Daoy (cell line): ENCODE results near the gene FCN3. TPM values are rescaled to one million over a fixed set of nuclear protein-coding genes. Genes with fewer than 3 reads are reported as not detected.
A peak's percentile ranks its signal among the peaks of the same experiment; 100 is the strongest.

ENCODE experiments used
- DNase-seq: peaks from one replicate; pipeline ENCODE4 v3.0.0-alpha.2; 2015; ENCODE audit warnings: low read depth
- total RNA-seq: library from RNA; depleted of rRNA; stranded (reverse); fragments of >200 nt; shearing (Covaris generic); gene quantifications from 2 replicates; pipeline ENCODE4 v1.2.3, GENCODE V29; 2014

FCN3 gene
- total RNA-seq, 1 experiment from 2014 or later, result not detected

DNA sequence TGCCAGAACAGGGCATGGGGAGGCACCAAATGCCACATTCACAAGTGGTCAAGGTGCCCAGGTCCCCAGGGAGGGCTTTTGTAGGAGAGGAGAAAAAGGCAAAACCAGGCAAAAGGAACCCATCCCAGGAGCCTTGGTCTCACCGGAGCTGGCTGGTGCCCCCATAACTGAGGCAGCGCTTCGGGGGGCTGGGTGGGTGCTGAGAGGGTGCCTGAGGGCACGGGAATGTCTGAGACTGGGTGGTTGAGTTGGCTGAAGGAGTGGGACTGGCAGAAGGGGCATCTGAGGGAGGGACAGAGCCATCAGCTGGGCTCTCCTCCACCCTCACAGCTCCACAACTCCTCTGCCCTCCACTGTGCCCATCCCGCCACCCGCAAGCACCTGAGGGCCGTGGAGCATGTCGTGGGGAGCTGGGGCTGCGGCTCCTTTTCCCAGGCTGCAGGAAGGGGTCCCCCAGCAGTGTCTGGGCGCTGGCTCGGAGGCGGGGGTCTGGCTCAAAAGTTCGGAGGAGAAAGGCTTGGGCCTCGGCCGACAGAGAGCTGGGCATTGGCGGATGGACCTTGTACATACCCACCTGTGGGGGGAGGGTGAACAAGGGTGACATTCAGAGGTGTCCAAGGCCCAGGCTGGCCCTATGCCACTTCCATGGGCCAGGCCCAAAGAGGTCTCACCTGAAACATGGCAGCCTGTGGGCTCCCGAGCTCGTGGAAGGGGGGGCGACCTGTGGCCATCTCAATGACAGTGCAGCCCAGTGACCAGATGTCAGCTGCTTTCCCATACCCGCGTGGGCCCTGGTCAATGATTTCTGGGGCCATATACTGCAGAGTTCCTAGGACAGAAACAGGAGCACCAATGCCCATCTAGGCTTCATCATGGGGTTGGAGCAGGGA, 16.3 kb downstream of the FCN3 start:
- no peak for DNase-seq

DNA sequence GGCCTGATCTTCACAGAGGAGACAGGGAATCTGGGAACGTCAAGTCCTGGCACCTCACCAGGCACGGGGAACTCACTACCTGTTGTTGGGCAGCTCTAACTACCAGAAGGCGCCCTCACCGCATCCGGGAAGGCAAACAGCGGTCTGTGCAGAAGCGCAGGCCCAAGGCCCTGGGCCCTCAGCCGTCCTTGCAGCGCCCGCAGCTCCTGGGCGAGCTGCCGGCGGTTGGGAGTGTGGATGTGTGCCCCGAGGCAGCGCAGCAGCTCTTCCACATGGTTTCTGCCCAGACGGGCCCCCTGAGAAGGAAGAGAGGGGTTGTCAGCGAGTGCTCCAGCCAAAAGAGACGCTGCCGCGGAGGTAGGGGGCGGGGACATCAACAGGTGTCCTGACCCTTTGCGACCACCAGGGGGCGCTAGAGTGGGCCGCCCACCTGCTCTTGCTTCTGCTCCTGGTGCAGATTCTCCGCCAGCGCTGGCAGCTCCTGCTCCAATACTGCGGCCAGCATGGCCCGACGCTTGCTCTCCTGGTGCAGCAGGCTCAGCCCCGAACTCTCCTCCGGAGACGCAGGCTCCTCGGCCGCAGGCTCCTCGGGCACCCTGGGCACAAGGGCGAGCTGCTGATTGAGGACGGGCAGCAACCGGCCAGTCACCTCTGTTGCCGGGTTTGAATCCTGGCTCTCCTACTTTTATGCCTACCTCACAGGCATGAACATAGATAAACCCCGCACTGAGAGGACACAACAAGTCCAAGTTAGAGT, 17.2 kb downstream of the FCN3 start:
- DNase-seq, result peak; percentile 70

DNA sequence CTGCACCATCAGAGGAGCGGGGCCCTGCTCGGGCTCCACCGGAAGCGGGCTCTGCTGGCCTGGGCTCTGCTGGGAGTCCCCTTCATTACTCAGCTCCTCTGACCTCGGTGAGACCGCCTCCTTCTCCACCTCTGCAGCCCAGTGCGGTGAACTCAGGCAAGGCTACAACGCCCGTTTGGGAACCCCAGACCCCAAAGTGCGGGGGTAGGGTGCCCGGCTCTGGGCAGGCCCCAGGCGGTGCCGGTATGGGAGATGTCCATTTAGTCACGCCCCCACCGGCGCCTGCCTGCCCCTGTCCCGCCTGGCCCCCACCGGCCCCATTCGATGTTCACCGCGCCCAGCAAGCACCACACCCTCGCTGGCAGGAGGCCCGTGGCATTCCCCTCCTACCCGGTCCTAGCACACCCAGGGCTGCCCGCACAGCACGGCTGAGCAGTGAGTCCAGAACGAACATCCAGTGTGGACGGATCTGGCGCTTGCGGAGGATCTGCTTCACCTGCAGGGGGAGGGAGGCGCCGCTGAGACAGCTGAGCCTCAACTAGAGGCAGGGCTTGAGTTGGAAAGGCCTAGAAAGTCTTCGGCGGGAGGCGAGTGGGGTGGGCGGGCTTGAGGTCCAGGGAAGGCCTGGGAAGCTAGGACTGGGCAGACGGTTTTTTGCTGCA, 17.9 kb downstream of the FCN3 start:
- no peak for DNase-seq

DNA sequence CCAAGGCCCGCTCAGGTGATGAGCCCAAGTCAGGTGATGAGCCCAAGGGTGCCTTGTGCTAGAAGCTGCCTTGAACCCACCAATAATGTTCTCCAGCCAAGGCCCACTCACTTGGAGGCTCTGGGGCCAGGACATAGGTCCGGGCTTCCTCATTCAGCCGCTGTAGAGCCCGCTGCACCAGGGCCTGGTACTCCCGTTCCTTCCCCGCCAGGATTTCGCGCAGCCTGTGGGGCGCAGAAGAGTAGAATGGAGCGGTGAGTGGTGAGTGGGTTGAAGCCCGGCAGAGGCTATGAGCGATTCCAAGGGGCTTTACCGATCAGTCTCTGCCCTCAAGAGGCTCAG, 18.4 kb downstream of the FCN3 start:
- no peak for DNase-seq

DNA sequence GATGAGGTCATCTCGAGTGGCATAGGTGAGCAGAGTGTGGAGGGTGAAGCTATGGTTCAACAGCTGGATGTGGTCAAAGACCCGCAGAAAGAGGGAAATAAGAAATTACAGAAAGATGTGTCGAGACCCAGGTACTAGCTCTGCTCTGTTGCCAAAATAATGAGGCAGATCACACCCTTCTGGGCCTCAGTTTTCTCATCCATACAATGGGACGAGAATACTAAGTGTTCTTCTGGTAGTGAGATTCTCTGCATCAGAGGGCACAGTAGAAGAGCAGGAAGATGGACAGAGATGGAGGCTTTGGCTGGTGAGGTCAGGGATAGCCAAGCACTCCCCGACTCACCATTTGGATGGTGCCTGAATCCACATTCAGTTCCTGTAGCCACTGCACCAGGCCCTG, 18.9 kb downstream of the FCN3 start:
- DNase-seq, result no peak

DNA sequence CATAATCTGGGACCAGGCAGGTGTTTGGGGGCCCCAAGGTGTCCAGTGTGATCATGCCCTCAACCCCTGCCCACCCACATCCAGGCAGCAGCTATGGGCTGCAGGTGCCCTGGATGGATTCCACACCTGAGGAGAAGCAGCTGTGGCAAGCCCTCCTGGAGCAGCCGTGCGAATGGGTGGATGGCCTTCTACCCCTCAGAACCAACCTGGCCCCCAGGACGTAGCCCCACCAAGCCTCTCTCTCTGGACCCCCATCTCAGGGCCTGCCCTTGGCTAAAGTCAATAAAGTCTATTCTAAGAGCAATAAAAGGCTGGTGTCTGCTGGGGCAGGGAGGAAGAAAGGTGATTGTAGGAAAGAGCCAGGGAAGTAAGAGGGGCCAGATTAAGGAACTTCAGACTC, 21.0 kb downstream of the FCN3 start:
- no peak for DNase-seq

DNA sequence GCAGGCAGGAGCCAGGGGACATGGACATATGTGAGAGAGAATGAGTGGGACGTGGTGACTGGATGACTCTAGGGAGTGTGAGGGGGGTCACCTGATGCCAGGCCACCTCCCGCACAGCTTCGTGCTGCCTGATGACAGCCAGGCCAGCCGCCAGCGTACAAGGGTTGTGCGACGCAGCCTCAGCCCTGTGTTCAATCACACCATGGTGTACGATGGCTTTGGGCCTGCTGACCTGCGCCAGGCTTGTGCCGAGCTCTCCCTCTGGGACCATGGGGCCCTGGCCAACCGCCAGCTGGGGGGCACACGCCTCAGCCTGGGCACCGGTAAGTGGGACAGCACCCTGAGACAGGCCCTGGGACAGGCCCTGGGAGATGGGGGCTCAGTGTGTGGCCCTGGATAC, 21.5 kb downstream of the FCN3 start:
- DNase-seq, result no peak

DNA sequence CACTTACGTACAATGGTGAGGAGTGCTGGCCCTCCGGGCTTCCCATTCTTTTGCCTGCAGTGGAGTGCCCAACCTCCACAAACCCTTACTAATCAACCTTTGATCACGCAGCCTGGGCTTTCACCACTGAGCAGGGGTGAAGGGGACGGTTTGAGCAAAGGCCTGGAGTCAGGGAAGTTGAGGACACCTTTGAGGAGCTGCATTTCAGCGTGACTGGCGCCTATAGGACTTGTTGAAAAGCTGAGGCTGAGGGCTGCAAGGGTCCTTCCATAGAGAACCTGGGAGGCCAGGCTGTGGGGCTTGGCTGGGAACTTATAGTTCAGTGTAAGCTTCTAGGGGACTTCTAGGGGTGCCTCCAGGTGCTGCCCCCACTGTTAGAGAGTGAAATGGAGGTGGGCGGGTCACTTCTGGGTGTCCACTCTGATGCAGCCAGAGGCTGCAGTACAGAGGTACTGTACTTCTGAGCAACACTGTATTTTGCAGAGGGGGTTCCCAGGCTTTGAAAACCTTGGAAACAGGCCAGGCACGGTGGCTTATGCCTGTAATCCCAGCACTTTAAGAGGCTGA, 23.0 kb downstream of the FCN3 start:
- DNase-seq, result no peak

DNA sequence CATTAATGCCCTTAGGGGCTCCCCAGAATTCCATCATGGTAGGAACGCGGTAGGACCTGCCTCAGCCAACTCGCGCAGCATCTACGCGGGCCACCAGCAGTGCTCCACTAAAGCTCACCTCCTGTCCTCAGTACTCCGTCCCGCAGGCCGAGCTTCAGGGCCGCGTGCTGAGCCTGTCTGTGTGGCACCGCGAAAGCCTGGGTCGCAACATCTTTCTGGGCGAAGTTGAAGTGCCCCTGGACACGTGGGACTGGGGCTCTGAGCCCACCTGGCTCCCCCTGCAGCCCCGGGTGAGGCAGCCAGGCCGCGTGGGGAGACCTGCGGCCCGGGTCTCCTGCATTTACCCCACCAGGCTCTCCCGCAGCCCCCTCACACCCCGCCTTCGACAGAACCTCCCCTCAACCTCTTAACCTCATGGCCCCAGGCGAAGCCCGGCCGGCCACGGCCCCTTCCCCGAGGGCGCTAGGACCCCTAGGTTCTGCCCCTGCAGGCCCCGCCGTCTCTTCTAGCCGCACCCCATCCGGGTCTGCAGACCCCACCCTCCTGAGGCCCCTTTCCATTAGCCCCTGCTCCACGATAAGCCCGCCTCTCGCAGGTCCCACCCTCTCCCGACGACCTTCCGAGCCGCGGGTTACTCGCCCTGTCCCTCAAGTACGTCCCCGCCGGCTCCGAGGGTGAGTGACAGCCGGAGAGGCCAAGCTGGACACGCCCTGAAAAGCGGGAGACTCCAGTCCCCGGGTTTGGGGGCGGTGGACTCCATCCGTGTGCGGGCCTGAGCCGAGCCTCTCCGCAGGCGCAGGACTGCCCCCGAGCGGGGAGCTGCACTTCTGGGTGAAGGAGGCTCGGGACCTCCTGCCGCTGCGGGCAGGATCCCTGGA, 23.7 kb downstream of the FCN3 start:
- DNase-seq, result no peak

DNA sequence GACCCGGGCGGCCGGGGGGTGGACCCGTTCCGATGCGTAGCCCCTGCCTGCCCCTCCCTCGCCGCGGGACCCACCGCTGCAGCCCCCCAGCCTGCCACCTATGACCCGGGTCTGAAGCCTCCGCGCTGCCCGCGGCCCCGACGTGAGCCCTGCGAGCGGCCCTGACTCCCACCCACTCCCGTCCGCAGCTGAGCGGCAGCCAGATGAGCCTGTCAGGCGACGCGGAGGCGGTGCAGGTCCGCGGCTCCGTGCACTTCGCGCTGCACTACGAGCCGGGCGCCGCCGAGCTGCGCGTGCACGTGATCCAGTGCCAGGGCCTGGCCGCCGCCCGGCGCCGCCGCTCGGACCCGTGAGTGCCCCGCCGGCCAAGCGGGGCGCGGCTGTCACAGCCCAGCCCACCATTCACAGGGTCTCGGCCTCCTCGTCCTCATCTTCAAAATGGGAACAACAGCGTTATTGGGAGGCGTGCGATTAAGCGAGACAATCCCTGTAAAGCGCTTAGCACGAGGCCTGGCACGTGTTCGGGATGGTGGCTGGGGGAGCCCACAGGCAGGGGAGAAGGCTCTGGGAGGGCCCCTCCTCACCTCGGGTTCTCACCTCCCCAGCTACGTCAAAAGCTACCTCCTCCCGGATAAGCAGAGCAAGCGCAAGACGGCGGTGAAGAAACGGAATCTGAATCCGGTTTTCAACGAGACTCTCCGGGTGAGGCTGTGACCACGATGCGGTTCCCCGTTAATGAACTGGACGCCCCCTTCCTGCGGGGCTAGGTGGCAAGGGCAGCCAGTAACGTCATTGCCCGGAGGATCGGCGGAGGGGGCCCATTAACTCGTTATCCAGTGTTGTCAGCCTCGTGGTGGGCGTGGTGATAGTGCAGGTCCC, 24.6 kb downstream of the FCN3 start:
- DNase-seq, result peak; percentile 83

DNA sequence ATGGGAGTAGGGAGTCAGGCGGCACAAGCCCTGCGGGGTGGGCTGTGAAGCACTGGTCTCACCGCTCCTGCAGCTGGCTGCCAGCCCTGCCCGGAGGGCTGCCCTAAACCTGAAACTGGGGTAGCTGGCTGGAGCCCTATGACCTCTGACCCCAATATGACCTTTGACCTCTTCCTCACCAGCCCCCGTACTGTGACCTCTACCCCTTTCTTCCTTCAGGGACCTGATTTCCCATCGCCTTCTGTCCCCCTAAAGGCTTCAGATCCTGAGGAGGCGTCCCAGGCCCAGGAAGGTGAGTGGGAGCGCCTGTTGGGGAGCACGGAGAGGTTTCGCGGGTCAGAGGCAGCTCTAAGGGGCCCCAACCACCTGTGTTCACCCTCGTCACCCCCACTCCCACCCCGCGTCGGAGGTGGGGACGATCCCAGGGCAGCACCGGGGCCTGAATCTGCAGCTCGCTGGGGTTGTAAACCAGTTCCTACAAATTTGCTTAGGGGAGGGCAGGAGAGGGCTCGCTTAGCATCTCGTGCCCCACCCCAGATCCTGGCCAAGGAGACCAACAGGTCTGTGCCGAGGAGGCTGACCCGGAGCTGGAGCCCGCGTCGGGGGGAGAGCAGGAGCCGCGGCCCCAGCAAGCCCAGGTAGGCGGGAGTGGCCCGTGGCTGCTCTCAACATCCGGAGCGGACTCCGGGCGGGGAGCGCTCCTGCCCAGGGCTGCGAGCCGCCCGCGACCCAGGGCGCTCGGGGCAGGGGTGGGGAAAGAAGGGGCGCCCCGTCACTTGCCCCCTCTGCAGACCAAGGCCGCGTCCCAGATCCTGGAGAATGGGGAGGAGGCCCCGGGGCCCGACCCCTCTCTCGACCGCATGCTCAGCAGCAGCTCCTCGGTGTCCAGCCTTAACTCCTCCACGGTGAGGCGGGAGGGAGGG, 25.5 kb downstream of the FCN3 start:
- peak; percentile 78 for DNase-seq

DNA sequence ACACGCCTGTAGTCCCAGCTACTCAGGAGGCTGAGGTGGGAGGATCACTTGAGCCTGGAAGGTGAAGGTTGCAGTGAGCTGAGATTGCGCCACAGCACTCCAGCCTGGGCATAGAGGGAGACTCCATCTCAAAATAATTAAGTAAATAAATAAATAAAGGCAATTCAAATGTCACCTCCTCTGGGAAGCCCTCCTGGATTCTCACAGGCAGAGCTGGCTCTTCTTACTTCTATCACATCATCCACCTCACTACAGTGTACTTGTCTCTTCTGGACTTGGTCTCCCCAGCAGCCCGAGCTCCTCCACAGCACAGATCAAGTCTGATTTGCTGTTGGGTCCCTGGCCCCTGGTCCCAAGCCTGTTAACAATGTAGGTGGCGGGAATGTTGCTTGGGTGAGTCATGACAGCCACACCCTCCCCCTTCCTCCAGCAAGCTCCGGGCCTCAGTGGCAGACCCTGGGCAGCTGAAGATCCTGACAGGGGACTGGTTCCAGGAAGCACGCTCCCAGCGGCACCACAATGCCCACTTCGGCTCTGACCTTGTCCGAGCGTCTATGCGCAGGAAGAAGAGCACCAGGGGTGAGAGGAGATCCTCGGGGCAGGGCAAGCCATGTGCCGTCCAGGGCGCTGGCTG, 27.5 kb downstream of the FCN3 start:
- DNase-seq, result peak; percentile 55

DNA sequence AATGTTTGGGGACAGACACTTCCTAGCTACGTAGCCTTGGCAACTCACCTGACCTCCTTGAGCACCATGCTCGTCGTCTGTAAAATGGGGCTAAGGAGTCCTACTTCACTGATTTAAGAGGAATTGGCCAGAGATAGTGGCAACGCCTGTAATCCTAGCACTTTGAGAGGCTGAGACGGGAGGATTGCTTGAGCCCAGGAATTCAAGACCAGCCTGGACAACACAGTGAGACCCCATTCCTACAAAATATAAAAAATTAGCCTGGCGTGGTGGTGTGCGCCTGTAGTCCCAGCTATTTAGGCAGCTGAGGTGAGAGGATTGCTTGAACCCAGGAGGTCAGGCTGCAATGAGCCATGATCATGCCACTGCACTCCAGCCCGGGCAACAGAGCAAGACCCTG, 28.3 kb downstream of the FCN3 start:
- no peak for DNase-seq

DNA sequence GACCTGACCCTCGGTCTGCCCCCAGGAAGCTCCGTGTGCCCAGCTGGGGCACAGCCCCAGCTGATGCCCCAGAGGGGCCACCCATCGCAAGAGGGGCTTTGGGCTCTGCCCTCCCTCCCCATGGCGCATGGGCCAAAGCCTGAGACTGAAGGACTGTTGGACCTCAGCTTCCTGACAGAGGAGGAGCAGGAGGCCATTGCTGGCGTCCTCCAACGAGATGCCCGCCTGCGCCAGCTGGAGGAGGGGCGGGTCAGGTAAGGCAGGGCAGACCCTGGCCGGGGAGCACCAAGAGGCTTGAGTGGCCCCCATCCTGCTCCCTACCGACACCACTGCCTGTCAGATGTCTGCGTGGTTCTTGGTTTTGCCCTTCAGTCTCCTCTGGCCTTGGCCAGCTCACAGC, 29.4 kb downstream of the FCN3 start:
- DNase-seq, result no peak

DNA sequence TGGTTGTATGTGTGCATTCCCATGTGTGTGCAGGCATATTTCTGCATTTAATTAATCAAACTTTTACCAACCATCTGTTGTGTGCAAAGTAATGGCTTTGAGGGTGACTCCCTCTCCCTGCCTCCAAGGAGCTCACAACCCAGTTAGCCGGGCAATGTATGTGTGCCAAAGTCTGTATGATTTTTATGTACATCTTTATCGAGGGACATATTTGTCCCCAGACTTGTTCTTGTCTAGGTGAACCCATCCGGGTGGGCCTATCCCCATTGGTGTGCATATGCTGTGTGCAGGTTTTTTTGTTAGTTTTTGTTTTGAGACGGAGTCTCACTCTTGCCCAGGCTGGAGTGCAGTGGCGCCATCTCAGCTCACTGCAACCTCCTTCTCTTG, 31.0 kb downstream of the FCN3 start:
- no peak for DNase-seq

DNA sequence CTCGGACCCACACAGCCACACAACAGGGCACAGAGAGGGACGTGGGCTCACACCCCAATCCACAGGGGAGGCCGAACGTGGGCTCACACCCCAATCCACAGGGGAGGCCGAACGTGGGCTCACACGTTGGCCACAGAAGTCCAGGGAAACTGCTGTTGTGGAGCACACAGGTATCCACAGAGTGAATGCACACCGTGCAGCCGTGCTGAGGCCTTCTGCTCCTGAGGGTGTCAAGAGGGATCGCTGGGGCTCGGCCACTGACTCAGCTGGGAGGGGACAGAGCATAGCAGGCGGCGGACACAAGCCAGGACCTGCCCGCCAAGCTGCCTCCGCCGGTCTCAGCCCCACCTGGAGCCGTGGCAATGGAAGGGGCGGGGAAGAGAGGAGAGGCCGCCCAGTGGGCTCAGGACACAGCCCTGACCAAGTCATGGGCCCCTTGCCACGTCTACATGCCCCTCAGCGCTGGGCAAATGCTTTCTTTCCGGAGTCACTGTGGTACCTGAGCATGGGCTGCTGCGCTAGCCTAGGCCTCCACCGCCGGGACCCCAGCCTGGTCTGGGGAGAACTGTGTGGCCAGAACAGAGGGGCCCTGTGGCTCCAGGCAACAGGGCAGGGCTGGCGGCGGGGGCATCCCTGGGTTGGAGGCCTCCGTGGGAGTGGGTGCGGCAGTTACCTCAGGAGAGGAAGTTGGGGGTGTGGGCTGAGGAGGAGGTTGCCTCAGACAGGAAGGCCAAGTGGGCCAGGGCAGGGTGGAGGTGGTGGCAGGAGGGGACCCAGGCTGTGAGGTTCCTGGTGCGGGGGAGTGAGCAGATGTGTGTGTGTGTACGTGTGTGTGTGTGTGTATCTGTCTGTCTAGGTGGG, 31.6 kb downstream of the FCN3 start:
- no peak for DNase-seq

DNA sequence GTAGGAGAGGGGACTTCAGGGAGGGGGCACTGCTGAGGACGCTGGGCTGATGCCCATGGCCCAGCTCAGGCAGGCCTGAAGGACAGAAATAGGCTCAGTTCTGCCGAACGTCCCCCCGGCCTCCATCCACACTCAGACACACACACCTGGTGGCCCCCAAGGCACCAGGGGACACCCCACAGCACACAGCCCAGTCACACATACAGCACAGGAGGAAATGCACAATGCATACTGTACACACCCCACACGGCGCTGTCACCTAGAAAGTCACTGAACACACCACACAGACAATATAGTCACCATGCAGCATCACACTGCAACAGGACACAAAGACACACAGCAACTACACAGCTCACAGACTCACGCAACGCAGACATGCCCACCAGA, 32.2 kb downstream of the FCN3 start:
- no peak for DNase-seq
